Heart left ventricle (tissue), 13 donors: ENCODE measurements around the gene GPR39.

Experiments
- POLR2A ChIP-seq, 2 donors: fragments of 450-650 bp; IDR thresholded peaks; one replicate each; pipeline ENCODE4 v1.6.1; 2017; ENCODE audit warnings: antibody characterized with exemption in 2 of 2, mild to moderate bottlenecking in 2 of 2, moderate library complexity in 2 of 2
- TF ChIP-seq, protein P1 (sequence below), 12 donors: fragments of 200-600 bp; sonication (generic) in 4 of 12; IDR thresholded peaks; one replicate each; pipeline versions ENCODE4 v1.5.0 to v1.8.0; 2018 to 2022; ENCODE audit warnings: antibody characterized with exemption in 12 of 12, mild to moderate bottlenecking in 5 of 12
- donor health status: ischemic (EF 13 %, LVEDD 7.1; RV severe dilation, severe dysfunction).
- donor health status: DM: no; HTN: yes; CAD: no.
- donor health status: DM: no; HTN: no; CAD: no.
- donor health status: ischemic (EF 25% LVEDD 6.9; RV normal size, moderate dysfunction).
- donor health status: ischemic (EF 25% LVEDD 5.7; RV mildly dilated, moderate dysfunction).
- donor health status: ischemic (EF 35%, LVEDD 5.7; RV mildly dilated, moderate dysfunction).
- donor health status: nonischemic (EF 11% LVEDD 7.7; RV severe dilation, severe dysfunction).
- donor health status: DM: yes; HTN: yes; CAD: no.
- donor health status: PGD.
- donor health status: ischemic (EF 29% LVEDD 5.4; RV normal size, mild dysfunction).
- donor health status: nonischemic (EF 23%, LVEDD 6.1; RV moderate dilation, normal function).

DNA sequence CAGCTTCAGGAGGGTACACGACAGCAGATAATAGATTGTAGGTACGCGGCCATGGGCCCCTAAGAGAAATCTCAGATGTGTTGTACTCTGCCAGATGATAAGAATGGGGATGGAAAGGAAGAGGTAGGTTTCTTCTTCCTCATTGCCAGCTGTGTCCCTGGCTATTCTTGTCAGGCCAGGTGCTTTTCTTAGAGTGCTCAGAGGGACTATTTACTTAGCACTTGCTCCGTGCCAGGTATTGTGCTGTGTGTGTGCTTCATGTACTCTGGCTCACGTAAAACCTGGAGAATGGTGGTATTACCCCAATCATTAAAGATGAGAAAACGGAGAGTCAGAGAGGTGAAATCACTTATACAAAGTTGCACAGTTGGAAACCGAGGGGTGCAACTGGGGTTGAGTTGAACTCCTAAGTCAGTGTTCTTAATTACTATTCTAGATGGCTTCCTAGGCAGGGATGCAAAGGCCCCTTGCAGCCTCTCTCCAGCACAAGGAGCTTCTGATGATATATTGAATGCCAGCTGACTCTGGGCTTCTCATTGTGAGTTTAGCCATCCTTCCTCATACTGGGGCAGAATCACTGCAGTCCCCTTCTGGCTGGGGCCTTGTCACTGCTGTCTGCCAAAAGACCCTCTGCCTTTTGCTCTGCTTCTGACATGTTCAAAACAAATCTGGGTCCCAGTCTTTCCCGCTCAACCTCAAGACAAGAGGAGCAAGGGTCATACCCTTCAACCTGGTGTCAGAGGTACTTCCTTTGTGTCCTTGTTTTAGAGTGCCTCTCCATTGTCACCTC, 192.7 kb downstream of the GPR39 start:
- TF ChIP-seq, protein P1, sequence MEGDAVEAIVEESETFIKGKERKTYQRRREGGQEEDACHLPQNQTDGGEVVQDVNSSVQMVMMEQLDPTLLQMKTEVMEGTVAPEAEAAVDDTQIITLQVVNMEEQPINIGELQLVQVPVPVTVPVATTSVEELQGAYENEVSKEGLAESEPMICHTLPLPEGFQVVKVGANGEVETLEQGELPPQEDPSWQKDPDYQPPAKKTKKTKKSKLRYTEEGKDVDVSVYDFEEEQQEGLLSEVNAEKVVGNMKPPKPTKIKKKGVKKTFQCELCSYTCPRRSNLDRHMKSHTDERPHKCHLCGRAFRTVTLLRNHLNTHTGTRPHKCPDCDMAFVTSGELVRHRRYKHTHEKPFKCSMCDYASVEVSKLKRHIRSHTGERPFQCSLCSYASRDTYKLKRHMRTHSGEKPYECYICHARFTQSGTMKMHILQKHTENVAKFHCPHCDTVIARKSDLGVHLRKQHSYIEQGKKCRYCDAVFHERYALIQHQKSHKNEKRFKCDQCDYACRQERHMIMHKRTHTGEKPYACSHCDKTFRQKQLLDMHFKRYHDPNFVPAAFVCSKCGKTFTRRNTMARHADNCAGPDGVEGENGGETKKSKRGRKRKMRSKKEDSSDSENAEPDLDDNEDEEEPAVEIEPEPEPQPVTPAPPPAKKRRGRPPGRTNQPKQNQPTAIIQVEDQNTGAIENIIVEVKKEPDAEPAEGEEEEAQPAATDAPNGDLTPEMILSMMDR (IDR thresholded peaks at IDR 0.05) = no peak
- no peak for TF ChIP-seq POLR2A (IDR thresholded peaks at IDR 0.05)
